Heart left ventricle (tissue), 16 donors: ENCODE results near the gene SPTSSA. TPM values are rescaled to one million over a fixed set of nuclear protein-coding genes. Genes with fewer than 3 reads are reported as not detected.
A peak's percentile ranks its signal among the peaks of the same experiment; 100 is the strongest.

Source experiments
- ATAC-seq, 4 donors: fragments of 200-7000 bp; cut with Tn5 transposase; one replicate each; pipeline ENCODE4 v1.9.1; 2020 to 2022; ENCODE audit warnings: moderate library complexity in 4 of 4, mild to moderate bottlenecking in 3 of 4, moderate number of reproducible peaks in 1 of 4
- DNase-seq, 5 donors: peaks; one replicate each; pipeline ENCODE4 v3.0.0-alpha.2; 2020
- H3K27ac ChIP-seq, 12 donors: fragments of 200-600 bp; sonication (generic) in 4 of 12; one replicate each; pipeline versions ENCODE4 v1.5.0 to v1.8.0; 2016 to 2022; ENCODE audit warnings: mild to moderate bottlenecking in 2 of 12
- H3K27me3 ChIP-seq, 9 donors: fragments of 200-600 bp; sonication (generic) in 2 of 9; one replicate each; pipeline versions ENCODE4 v1.5.1 to v1.8.0; 2016 to 2022; ENCODE audit warnings: mild to moderate bottlenecking in 3 of 9
- H3K36me3 ChIP-seq, 9 donors: fragments of 200-600 bp; sonication (generic) in 2 of 9; one replicate each; pipeline versions ENCODE4 v1.5.0 to v1.8.0; 2018 to 2022; ENCODE audit warnings: mild to moderate bottlenecking in 2 of 9
- H3K4me1 ChIP-seq, 12 donors: fragments of 200-600 bp; sonication (generic) in 4 of 12; one replicate each; pipeline versions ENCODE4 v1.5.0 to v1.8.0; 2016 to 2022; ENCODE audit warnings: mild to moderate bottlenecking in 3 of 12
- H3K4me3 ChIP-seq, 12 donors: fragments of 200-600 bp; sonication (generic) in 4 of 12; one replicate each; pipeline versions ENCODE4 v1.5.0 to v1.8.0; 2017 to 2022; ENCODE audit warnings: mild to moderate bottlenecking in 9 of 12, moderate library complexity in 4 of 12
- H3K9me3 ChIP-seq, 12 donors: fragments of 200-600 bp; sonication (generic) in 4 of 12; one replicate each; pipeline versions ENCODE4 v1.5.0 to v1.8.0; 2016 to 2022; ENCODE audit warnings: mild to moderate bottlenecking in 1 of 12
- CTCF ChIP-seq, 12 donors: fragments of 200-600 bp; sonication (generic) in 4 of 12; IDR thresholded peaks; one replicate each; pipeline versions ENCODE4 v1.5.0 to v1.8.0; 2018 to 2022; ENCODE audit warnings: antibody characterized with exemption in 12 of 12, mild to moderate bottlenecking in 5 of 12
- POLR2A ChIP-seq, 2 donors: fragments of 450-650 bp; IDR thresholded peaks; one replicate each; pipeline ENCODE4 v1.6.1; 2017; ENCODE audit warnings: antibody characterized with exemption in 2 of 2, mild to moderate bottlenecking in 2 of 2, moderate library complexity in 2 of 2
- WGBS, 4 donors: extraction: QIAGEN DNeasy Blood & Tissue Kit in 2 of 4; methylation state at CpG; one replicate each; pipeline versions ENCODE4 v1.1.5 to v1.1.7; 2013 to 2018; 5-methylcytosine and 5-hydroxymethylcytosine counted together
- intact Hi-C, 10 donors: fragments of 100-400 bp; cut with DNase I; formaldehyde crosslinking; loops; one replicate each; pipeline versions ENCODE4 v1.11.1 to v1.14.2; 2022
- polyA plus RNA-seq, 2 donors: library from polyadenylated mRNA; stranded (reverse); fragments of 200-250 nt; gene quantifications; one replicate each; pipeline ENCODE4 v1.2.3, GENCODE V29; 2013
- total RNA-seq, 9 donors: library from RNA; depleted of rRNA in 2 of 9; stranded (reverse); fragments of >200 nt in 2 of 9; fragmentation: NEBNext Ultra II Directional in 3 of 9; extraction: Animal tissue kit (Norgen Biotek cat#: 25700) in 3 of 9; gene quantifications; one replicate each; pipeline versions ENCODE4 v1.1.0 to v1.2.4, GENCODE V29; 2016 to 2023
- donor health status: ischemic (EF 13 %, LVEDD 7.1; RV severe dilation, severe dysfunction).
- donor health status: healthy with polysubstance abuse.
- donor health status: DM: no; HTN: yes; CAD: no.
- donor health status: DM: no; HTN: no; CAD: no.
- donor health status: ischemic (EF 25% LVEDD 6.9; RV normal size, moderate dysfunction).
- donor health status: ischemic (EF 25% LVEDD 5.7; RV mildly dilated, moderate dysfunction).
- donor health status: healthy.
- donor health status: DM: yes; HTN: yes; CAD: no.
- donor health status: ischemic (EF 35%, LVEDD 5.7; RV mildly dilated, moderate dysfunction).
- donor health status: nonischemic (EF 11% LVEDD 7.7; RV severe dilation, severe dysfunction).
- donor health status: DM: yes; HTN: yes; CAD: no.
- donor health status: PGD.
- donor health status: ischemic (EF 29% LVEDD 5.4; RV normal size, mild dysfunction).
- donor health status: nonischemic (EF 23%, LVEDD 6.1; RV moderate dilation, normal function).

The SPTSSA gene
- total and polyA plus RNA-seq, 11 donors = 8.3 to 24.9 (median 12.5) TPM

GRCh38 chr14:34466691-34467090 is 4.7 kb upstream of the SPTSSA start:
- intact Hi-C loops = loop anchor here in 3 of 10 donors (5.0 to 10.0 kb wide), 3 partner anchors 68 to 158 kb away; partner anchors contain the start of gene EAPP (in 2 of the 3)
- Histone ChIP-seq H3K9me3 (no peaks in the 10 kb centered on the region), H3K27ac (no peak overlapping the region), H3K4me1 (peaks cover 0 to 14% (median 0%) of the 10 kb centered on the region in 12 donors), H3K36me3 (no peaks in the 10 kb centered on the region), H3K4me3 (no peak overlapping the region), H3K27me3 (no peaks in the 10 kb centered on the region)
- 97 to 100% (median 98%) methylated on average over 2 of the region's 2 CpGs for WGBS, 4 donors
- TF ChIP-seq POLR2A (IDR thresholded peaks at IDR 0.05) = no peak
- no peak for TF ChIP-seq CTCF (IDR thresholded peaks at IDR 0.05)
- DNase-seq (no peak), ATAC-seq (no peak)

GRCh38 chr14:34465069-34465859 is 3.2 kb upstream of the SPTSSA start:
- TF ChIP-seq POLR2A (IDR thresholded peaks at IDR 0.05) = no peak
- no peak for TF ChIP-seq CTCF (IDR thresholded peaks at IDR 0.05)
- intact Hi-C loops = loop anchor here in 3 of 10 donors (5.0 to 10.0 kb wide), 3 partner anchors 70 to 160 kb away; partner anchors contain the start of gene EAPP (in 2 of the 3)
- DNase-seq (no peak), ATAC-seq (no peak)
- Histone ChIP-seq H3K27ac (peak overlapping the region in 2 of 12 donors; percentile 25 to 63), H3K4me3 (peak overlapping the region in 1 of 12 donors; percentile 1), H3K9me3 (no peaks in the 10 kb centered on the region), H3K27me3 (no peaks in the 10 kb centered on the region), H3K4me1 (peaks cover 0 to 25% (median 12%) of the 10 kb centered on the region in 12 donors), H3K36me3 (no peaks in the 10 kb centered on the region)
- WGBS, 4 donors = 29 to 47% (median 40%) methylated on average over 2 of the region's 2 CpGs

- H3K36me3 ChIP-seq = no peaks in the 10 kb centered on the region
- H3K4me3 ChIP-seq = no peak overlapping the region
- DNase-seq (no peak), ATAC-seq (no peak)
- WGBS, 4 donors = 85 to 98% (median 88%) methylated on average over 1 of the region's 1 CpG
- intact Hi-C loops = loop anchor here in 4 of 10 donors (5.0 to 10.0 kb wide), 3 partner anchors 71 to 161 kb away; partner anchors contain the start of gene EAPP (in 3 of the 4)
- H3K27ac ChIP-seq = no peak overlapping the region
- no peaks in the 10 kb centered on the region for H3K27me3 ChIP-seq
- no peaks in the 10 kb centered on the region for H3K9me3 ChIP-seq
- H3K4me1 ChIP-seq = peaks cover 0 to 33% (median 17%) of the 10 kb centered on the region in 12 donors
- TF ChIP-seq POLR2A (IDR thresholded peaks at IDR 0.05) (no peak), CTCF (IDR thresholded peaks at IDR 0.05) (no peak)
Observed at GRCh38 chr14:34463598-34463961, 1.5 kb upstream of the SPTSSA start.
